ENCODE measurements around the gene CCNL2. TPM values are rescaled to one million over a fixed set of nuclear protein-coding genes. Genes with fewer than 3 reads are reported as not detected.
A peak's percentile ranks its signal among the peaks of the same experiment; 100 is the strongest.

Gene CCNL2
- total and polyA plus RNA-seq, 2 of the 13 experiments (the other 11 are each of a cell fraction or from before 2014, with no cell fraction given): 105 to 340 TPM

DNA sequence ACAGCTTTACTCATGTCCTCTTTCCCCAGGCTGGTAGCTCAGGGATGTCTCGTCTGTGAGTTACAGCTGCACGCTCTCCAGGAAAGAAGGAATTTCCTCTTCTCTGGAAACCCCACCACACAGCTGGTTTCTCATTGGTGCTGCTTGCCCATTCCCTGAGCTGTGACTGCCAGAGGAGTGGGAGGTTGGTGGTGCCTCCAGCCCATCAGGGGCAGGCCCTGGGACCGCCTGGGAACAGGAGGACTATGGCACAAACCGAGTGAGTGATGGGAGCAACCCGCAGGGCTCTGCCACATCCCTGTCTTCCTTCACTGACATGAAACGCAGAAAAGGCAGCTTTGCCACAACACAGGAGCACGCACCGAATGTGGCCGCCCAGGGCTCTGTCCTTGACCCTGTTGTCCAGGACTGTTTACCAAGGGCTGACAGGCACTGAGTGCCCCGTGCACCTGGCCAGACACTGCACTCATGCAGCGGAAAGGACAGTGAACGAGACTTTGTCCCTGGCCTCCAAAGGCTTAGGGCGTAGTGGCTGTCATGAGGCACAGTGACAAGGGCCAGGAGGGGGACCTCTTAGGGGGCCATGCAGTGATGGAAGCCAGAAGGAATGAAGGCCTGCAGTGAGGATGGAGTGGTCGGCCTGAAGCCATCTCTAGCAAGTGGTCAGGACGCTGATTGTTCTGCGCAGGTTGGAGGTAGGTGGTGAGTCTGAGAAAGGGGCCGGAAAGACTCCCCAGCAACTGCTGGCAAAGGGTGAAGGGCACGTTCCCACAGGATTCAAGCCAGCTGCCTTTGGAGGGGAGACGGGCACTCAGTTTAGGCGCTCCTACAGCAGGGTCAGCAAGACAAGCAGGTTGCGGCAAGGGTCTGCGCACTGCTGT lies 1.7 kb upstream of the CCNL2 start (continued):
- TF ChIP-seq ZNF747 (CRISPR knock-in tag; IDR thresholded peaks at IDR 0.05; ENCODE audit: borderline replicate concordance) (peak; percentile 84; the same call in 1 of the 2 replicates), ZNF446 (CRISPR knock-in tag; IDR thresholded peaks at IDR 0.05) (no peak), SMAD1 (CRISPR knock-in tag; IDR thresholded peaks at IDR 0.05; ENCODE audit: borderline replicate concordance, low read depth) (peak; percentile 81; the same call in 1 of the 2 replicates), RFXAP (CRISPR knock-in tag; IDR thresholded peaks at IDR 0.05; ENCODE audit: borderline replicate concordance) (peak; percentile 87; the same call in 1 of the 2 replicates), ZNF713 (CRISPR knock-in tag; IDR thresholded peaks at IDR 0.05) (peak; percentile 79; the same call in 1 of the 2 replicates), JUN (CRISPR knock-in tag; IDR thresholded peaks at IDR 0.05) (peak; percentile 88), BORCS8-MEF2B (CRISPR knock-in tag; IDR thresholded peaks at IDR 0.05) (peak; percentile 87), ZNF891 (CRISPR knock-in tag; IDR thresholded peaks at IDR 0.05) (0 out of 2 replicates have a peak, but pooled peaks have one; percentile 17), ZNF746 (CRISPR knock-in tag; IDR thresholded peaks at IDR 0.05) (peak; percentile 76; the same call in 1 of the 2 replicates), ZNF432 (CRISPR knock-in tag; IDR thresholded peaks at IDR 0.05; ENCODE audit: borderline replicate concordance) (no peak), ZMYM3 (CRISPR knock-in tag; IDR thresholded peaks at IDR 0.05) (peak; percentile 79; the same call in 1 of the 2 replicates), FOXK2 (IDR thresholded peaks at IDR 0.05) (peak; percentile 96), CBX5 (CRISPR knock-in tag; IDR thresholded peaks at IDR 0.05; ENCODE audit: borderline replicate concordance) (peak; percentile 82; the same call in 1 of the 2 replicates), ZNF350 (CRISPR knock-in tag; IDR thresholded peaks at IDR 0.05; ENCODE audit: borderline replicate concordance, low read depth) (peak; percentile 94), MIER2 (CRISPR knock-in tag; IDR thresholded peaks at IDR 0.05) (peak; percentile 82), ZNF530 (CRISPR knock-in tag; IDR thresholded peaks at IDR 0.05; ENCODE audit: low read depth) (no peak), POGZ (CRISPR knock-in tag; IDR thresholded peaks at IDR 0.05) (peak; percentile 71), MATR3 (CRISPR knock-in tag; IDR thresholded peaks at IDR 0.05) (no peak), ZFP62 (CRISPR knock-in tag; IDR thresholded peaks at IDR 0.05) (no peak), REL (CRISPR knock-in tag; conservative IDR thresholded peaks at IDR 0.05) (no peak)
- TF ChIP-seq, protein P1, sequence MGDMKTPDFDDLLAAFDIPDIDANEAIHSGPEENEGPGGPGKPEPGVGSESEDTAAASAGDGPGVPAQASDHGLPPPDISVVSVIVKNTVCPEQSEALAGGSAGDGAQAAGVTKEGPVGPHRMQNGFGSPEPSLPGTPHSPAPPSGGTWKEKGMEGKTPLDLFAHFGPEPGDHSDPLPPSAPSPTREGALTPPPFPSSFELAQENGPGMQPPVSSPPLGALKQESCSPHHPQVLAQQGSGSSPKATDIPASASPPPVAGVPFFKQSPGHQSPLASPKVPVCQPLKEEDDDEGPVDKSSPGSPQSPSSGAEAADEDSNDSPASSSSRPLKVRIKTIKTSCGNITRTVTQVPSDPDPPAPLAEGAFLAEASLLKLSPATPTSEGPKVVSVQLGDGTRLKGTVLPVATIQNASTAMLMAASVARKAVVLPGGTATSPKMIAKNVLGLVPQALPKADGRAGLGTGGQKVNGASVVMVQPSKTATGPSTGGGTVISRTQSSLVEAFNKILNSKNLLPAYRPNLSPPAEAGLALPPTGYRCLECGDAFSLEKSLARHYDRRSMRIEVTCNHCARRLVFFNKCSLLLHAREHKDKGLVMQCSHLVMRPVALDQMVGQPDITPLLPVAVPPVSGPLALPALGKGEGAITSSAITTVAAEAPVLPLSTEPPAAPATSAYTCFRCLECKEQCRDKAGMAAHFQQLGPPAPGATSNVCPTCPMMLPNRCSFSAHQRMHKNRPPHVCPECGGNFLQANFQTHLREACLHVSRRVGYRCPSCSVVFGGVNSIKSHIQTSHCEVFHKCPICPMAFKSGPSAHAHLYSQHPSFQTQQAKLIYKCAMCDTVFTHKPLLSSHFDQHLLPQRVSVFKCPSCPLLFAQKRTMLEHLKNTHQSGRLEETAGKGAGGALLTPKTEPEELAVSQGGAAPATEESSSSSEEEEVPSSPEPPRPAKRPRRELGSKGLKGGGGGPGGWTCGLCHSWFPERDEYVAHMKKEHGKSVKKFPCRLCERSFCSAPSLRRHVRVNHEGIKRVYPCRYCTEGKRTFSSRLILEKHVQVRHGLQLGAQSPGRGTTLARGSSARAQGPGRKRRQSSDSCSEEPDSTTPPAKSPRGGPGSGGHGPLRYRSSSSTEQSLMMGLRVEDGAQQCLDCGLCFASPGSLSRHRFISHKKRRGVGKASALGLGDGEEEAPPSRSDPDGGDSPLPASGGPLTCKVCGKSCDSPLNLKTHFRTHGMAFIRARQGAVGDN (CRISPR knock-in tag; IDR thresholded peaks at IDR 0.05): peak; percentile 98
- TF ChIP-seq, protein P2, sequence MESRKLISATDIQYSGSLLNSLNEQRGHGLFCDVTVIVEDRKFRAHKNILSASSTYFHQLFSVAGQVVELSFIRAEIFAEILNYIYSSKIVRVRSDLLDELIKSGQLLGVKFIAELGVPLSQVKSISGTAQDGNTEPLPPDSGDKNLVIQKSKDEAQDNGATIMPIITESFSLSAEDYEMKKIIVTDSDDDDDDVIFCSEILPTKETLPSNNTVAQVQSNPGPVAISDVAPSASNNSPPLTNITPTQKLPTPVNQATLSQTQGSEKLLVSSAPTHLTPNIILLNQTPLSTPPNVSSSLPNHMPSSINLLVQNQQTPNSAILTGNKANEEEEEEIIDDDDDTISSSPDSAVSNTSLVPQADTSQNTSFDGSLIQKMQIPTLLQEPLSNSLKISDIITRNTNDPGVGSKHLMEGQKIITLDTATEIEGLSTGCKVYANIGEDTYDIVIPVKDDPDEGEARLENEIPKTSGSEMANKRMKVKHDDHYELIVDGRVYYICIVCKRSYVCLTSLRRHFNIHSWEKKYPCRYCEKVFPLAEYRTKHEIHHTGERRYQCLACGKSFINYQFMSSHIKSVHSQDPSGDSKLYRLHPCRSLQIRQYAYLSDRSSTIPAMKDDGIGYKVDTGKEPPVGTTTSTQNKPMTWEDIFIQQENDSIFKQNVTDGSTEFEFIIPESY (CRISPR knock-in tag; IDR thresholded peaks at IDR 0.05): peak; percentile 88
- TF ChIP-seq, protein P3, sequence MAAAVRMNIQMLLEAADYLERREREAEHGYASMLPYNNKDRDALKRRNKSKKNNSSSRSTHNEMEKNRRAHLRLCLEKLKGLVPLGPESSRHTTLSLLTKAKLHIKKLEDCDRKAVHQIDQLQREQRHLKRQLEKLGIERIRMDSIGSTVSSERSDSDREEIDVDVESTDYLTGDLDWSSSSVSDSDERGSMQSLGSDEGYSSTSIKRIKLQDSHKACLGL (CRISPR knock-in tag; IDR thresholded peaks at IDR 0.05): no peak; the same call in none of the 2 replicates
- TF ChIP-seq, protein P4, sequence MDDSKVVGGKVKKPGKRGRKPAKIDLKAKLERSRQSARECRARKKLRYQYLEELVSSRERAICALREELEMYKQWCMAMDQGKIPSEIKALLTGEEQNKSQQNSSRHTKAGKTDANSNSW (CRISPR knock-in tag; IDR thresholded peaks at IDR 0.05; ENCODE audit: borderline replicate concordance): no peak
